Measurements from ENCODE around the gene PRKCA. TPM values are rescaled to one million over a fixed set of nuclear protein-coding genes. Genes with fewer than 3 reads are reported as not detected.

Gene PRKCA
- total RNA-seq, 3 donors from 2014 or later (not counting 1 experiment from before 2014, with no cell fraction given), result 19.6 to 29.0 (median 20.4) TPM

- Mint-ChIP-seq H3K4me1 (peaks cover 44 to 48% of the 10 kb centered on the region in 2 donors), H3K27ac (no peak overlapping the region), H3K36me3 (no peaks in the 10 kb centered on the region), H3K4me3 (no peak overlapping the region), H3K27me3 (ENCODE audit: low read depth in 2 of 2) (no peaks in the 10 kb centered on the region), H3K9me3 (peaks cover 0 to 2% of the 10 kb centered on the region in 2 donors)
- Histone ChIP-seq H3K27ac (ENCODE audit: low read length) (no peak overlapping the region), H3K4me1 (ENCODE audit: control insufficient read depth, insufficient read depth, low read length) (peaks cover 22% of the 10 kb centered on the region), H3K27me3 (ENCODE audit: control insufficient read depth, insufficient read depth, low read length) (no peaks in the 10 kb centered on the region), H3K4me3 (ENCODE audit: low read length) (no peak overlapping the region), H3K36me3 (ENCODE audit: control insufficient read depth, insufficient read depth, low read length) (no peaks in the 10 kb centered on the region), H3K9me3 (ENCODE audit: control insufficient read depth, insufficient read depth, low read length) (no peaks in the 10 kb centered on the region)
- no peak for ATAC-seq
- no peak for TF ChIP-seq CTCF (IDR thresholded peaks at IDR 0.05)
- intact Hi-C loops (cut with micrococcal nuclease), result no loop called here
- WGBS (ENCODE audit: insufficient coverage), result 93% methylated on average over 2 of the region's 2 CpGs
- DNase-seq, result no peak
These were observed 249.4 kb downstream of the PRKCA start for GRCh38 chr17:66551839-66552238.

GRCh38 chr17:66552371-66552770 lies 250.0 kb downstream of the PRKCA start:
- H3K4me1 Mint-ChIP-seq, result peaks cover 38 to 43% of the 10 kb centered on the region in 2 donors
- Histone ChIP-seq H3K36me3 (ENCODE audit: control insufficient read depth, insufficient read depth, low read length) (no peaks in the 10 kb centered on the region), H3K4me1 (ENCODE audit: control insufficient read depth, insufficient read depth, low read length) (peaks cover 18% of the 10 kb centered on the region), H3K27ac (ENCODE audit: low read length) (no peak overlapping the region), H3K4me3 (ENCODE audit: low read length) (no peak overlapping the region), H3K9me3 (ENCODE audit: control insufficient read depth, insufficient read depth, low read length) (no peaks in the 10 kb centered on the region), H3K27me3 (ENCODE audit: control insufficient read depth, insufficient read depth, low read length) (no peaks in the 10 kb centered on the region)
- no peaks in the 10 kb centered on the region for H3K36me3 Mint-ChIP-seq
- ATAC-seq (no peak), DNase-seq (no peak)
- no peak overlapping the region for H3K4me3 Mint-ChIP-seq
- intact Hi-C loops (cut with micrococcal nuclease), result no loop called here
- no peaks in the 10 kb centered on the region for H3K27me3 Mint-ChIP-seq (ENCODE audit: low read depth in 2 of 2)
- no peaks in the 10 kb centered on the region for H3K9me3 Mint-ChIP-seq
- no peak overlapping the region for H3K27ac Mint-ChIP-seq
- TF ChIP-seq CTCF (IDR thresholded peaks at IDR 0.05), result no peak
- WGBS (ENCODE audit: insufficient coverage), result 88% methylated on average over 7 of the region's 7 CpGs

GRCh38 chr17:66555605-66556004 lies 253.2 kb downstream of the PRKCA start:
- no peak overlapping the region for H3K4me3 ChIP-seq (ENCODE audit: low read length)
- H3K36me3 ChIP-seq (ENCODE audit: control insufficient read depth, insufficient read depth, low read length), result no peaks in the 10 kb centered on the region
- peaks cover 8 to 18% of the 10 kb centered on the region in 2 donors for H3K4me1 Mint-ChIP-seq
- H3K9me3 ChIP-seq (ENCODE audit: control insufficient read depth, insufficient read depth, low read length), result no peaks in the 10 kb centered on the region
- no peak for ATAC-seq
- H3K27ac Mint-ChIP-seq, result no peak overlapping the region
- no peaks in the 10 kb centered on the region for H3K36me3 Mint-ChIP-seq
- no peak overlapping the region for H3K27ac ChIP-seq (ENCODE audit: low read length)
- intact Hi-C loops (cut with micrococcal nuclease), result no loop called here
- H3K4me1 ChIP-seq (ENCODE audit: control insufficient read depth, insufficient read depth, low read length), result no peaks in the 10 kb centered on the region
- DNase-seq, result no peak
- H3K27me3 Mint-ChIP-seq (ENCODE audit: low read depth in 2 of 2), result no peaks in the 10 kb centered on the region
- WGBS (ENCODE audit: insufficient coverage), result 87% methylated on average over 2 of the region's 2 CpGs
- H3K4me3 Mint-ChIP-seq, result no peak overlapping the region
- H3K27me3 ChIP-seq (ENCODE audit: control insufficient read depth, insufficient read depth, low read length), result no peaks in the 10 kb centered on the region
- no peak for TF ChIP-seq CTCF (IDR thresholded peaks at IDR 0.05)
- no peaks in the 10 kb centered on the region for H3K9me3 Mint-ChIP-seq

GRCh38 chr17:66557200-66557599 lies 254.8 kb downstream of the PRKCA start:
- intact Hi-C loops (cut with micrococcal nuclease), result no loop called here
- H3K27me3 Mint-ChIP-seq (ENCODE audit: low read depth in 2 of 2), result no peaks in the 10 kb centered on the region
- H3K4me1 Mint-ChIP-seq, result peaks cover 0 to 11% of the 10 kb centered on the region in 2 donors
- Histone ChIP-seq H3K27ac (ENCODE audit: low read length) (no peak overlapping the region), H3K27me3 (ENCODE audit: control insufficient read depth, insufficient read depth, low read length) (no peaks in the 10 kb centered on the region), H3K4me1 (ENCODE audit: control insufficient read depth, insufficient read depth, low read length) (no peaks in the 10 kb centered on the region), H3K36me3 (ENCODE audit: control insufficient read depth, insufficient read depth, low read length) (no peaks in the 10 kb centered on the region), H3K9me3 (ENCODE audit: control insufficient read depth, insufficient read depth, low read length) (no peaks in the 10 kb centered on the region), H3K4me3 (ENCODE audit: low read length) (no peak overlapping the region)
- H3K27ac Mint-ChIP-seq, result no peak overlapping the region
- 80% methylated on average over 1 of the region's 3 CpGs for WGBS (ENCODE audit: insufficient coverage)
- no peaks in the 10 kb centered on the region for H3K36me3 Mint-ChIP-seq
- ATAC-seq (no peak), DNase-seq (no peak)
- TF ChIP-seq CTCF (IDR thresholded peaks at IDR 0.05), result no peak
- H3K9me3 Mint-ChIP-seq, result no peaks in the 10 kb centered on the region
- H3K4me3 Mint-ChIP-seq, result no peak overlapping the region
